ENCODE results near the gene UPF3A. TPM values are rescaled to one million over a fixed set of nuclear protein-coding genes. Genes with fewer than 3 reads are reported as not detected.

Gene UPF3A
- total and polyA plus RNA-seq, 10 of the 15 experiments (the other 5 are each of a cell fraction or from before 2014, with no cell fraction given): 18.6 to 61.5 (median 43.3) TPM

DNA sequence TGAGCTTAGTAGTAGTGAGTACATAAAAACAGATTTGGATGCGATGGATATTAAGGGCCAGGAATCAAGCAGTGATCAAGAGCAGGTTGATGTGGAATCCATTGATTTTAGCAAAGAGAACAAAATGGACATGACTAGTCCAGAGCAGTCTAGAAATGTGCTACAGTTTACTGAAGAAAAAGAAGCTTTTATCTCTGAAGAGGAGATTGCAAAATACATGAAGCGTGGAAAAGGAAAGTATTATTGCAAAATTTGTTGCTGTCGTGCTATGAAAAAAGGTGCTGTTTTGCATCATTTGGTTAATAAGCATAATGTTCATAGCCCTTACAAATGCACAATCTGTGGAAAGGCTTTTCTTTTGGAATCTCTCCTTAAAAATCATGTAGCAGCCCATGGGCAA is 44.3 kb downstream of the UPF3A start (continued):
- TF ChIP-seq, protein P1, sequence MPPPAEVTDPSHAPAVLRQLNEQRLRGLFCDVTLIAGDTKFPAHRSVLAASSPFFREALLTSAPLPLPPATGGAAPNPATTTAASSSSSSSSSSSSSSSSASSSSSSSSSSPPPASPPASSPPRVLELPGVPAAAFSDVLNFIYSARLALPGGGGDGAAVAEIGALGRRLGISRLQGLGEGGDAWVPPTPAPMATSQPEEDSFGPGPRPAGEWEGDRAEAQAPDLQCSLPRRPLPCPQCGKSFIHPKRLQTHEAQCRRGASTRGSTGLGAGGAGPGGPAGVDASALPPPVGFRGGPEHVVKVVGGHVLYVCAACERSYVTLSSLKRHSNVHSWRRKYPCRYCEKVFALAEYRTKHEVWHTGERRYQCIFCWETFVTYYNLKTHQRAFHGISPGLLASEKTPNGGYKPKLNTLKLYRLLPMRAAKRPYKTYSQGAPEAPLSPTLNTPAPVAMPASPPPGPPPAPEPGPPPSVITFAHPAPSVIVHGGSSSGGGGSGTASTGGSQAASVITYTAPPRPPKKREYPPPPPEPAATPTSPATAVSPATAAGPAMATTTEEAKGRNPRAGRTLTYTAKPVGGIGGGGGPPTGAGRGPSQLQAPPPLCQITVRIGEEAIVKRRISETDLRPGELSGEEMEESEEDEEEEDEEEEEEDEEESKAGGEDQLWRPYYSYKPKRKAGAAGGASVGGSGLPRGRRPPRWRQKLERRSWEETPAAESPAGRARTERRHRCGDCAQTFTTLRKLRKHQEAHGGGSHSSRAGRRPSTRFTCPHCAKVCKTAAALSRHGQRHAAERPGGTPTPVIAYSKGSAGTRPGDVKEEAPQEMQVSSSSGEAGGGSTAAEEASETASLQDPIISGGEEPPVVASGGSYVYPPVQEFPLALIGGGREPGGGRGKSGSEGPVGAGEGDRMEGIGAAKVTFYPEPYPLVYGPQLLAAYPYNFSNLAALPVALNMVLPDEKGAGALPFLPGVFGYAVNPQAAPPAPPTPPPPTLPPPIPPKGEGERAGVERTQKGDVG (CRISPR knock-in tag; IDR thresholded peaks at IDR 0.05): no peak
- TF ChIP-seq, protein P2, sequence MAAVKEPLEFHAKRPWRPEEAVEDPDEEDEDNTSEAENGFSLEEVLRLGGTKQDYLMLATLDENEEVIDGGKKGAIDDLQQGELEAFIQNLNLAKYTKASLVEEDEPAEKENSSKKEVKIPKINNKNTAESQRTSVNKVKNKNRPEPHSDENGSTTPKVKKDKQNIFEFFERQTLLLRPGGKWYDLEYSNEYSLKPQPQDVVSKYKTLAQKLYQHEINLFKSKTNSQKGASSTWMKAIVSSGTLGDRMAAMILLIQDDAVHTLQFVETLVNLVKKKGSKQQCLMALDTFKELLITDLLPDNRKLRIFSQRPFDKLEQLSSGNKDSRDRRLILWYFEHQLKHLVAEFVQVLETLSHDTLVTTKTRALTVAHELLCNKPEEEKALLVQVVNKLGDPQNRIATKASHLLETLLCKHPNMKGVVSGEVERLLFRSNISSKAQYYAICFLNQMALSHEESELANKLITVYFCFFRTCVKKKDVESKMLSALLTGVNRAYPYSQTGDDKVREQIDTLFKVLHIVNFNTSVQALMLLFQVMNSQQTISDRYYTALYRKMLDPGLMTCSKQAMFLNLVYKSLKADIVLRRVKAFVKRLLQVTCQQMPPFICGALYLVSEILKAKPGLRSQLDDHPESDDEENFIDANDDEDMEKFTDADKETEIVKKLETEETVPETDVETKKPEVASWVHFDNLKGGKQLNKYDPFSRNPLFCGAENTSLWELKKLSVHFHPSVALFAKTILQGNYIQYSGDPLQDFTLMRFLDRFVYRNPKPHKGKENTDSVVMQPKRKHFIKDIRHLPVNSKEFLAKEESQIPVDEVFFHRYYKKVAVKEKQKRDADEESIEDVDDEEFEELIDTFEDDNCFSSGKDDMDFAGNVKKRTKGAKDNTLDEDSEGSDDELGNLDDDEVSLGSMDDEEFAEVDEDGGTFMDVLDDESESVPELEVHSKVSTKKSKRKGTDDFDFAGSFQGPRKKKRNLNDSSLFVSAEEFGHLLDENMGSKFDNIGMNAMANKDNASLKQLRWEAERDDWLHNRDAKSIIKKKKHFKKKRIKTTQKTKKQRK (IDR thresholded peaks at IDR 0.05; ENCODE audit: low read depth, low read length): no peak
- no peak for TF ChIP-seq STAT1 (conservative IDR thresholded peaks at IDR 0.05)
- no peak for TF ChIP-seq SMAD5 (IDR thresholded peaks at IDR 0.05; ENCODE audit: low read depth)
- no peak for TF ChIP-seq ZNF274 (IDR thresholded peaks at IDR 0.05; ENCODE audit: insufficient read depth, insufficient read length)
- TF ChIP-seq, protein P3, sequence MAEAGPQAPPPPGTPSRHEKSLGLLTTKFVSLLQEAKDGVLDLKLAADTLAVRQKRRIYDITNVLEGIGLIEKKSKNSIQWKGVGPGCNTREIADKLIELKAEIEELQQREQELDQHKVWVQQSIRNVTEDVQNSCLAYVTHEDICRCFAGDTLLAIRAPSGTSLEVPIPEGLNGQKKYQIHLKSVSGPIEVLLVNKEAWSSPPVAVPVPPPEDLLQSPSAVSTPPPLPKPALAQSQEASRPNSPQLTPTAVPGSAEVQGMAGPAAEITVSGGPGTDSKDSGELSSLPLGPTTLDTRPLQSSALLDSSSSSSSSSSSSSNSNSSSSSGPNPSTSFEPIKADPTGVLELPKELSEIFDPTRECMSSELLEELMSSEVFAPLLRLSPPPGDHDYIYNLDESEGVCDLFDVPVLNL (IDR thresholded peaks at IDR 0.05; ENCODE audit: low read depth, low read length): no peak
- no peak for TF ChIP-seq RUNX3 (IDR thresholded peaks at IDR 0.05; ENCODE audit: low read length)

Measured in GM12878 (cell line).